K562 (cell line): ENCODE results near the gene MTHFR. TPM values are rescaled to one million over a fixed set of nuclear protein-coding genes. Genes with fewer than 3 reads are reported as not detected.

Source experiments
- CBX3 ChIP-seq, 2 experiments: IDR thresholded peaks; 1 replicate in 1 of 2; 2 replicates in 1 of 2; pipeline ENCODE4 v1.6.1; 2012; ENCODE audit warnings: inconsistent platforms in 2 of 2, low read length in 2 of 2, borderline replicate concordance in 1 of 2, control low read depth in 1 of 2
- E2F6 ChIP-seq, 2 experiments: IDR thresholded peaks; 2 replicates each; pipeline ENCODE4 v1.6.1; 2011; ENCODE audit warnings: borderline replicate concordance in 1 of 2, control low read depth in 1 of 2, low read depth in 1 of 2, low read length in 1 of 2, mild to moderate bottlenecking in 1 of 2, mixed read lengths in 1 of 2, moderate library complexity in 1 of 2; ENCODE audit not compliant: insufficient read depth in 1 of 2, insufficient read length in 1 of 2, poor library complexity in 1 of 2, severe bottlenecking in 1 of 2; ENCODE audit errors: extremely low read depth in 1 of 2
- EHMT2 ChIP-seq: fragments of 450-650 bp; IDR thresholded peaks from 2 replicates; pipeline ENCODE4 v1.6.1; 2018; ENCODE audit warnings: antibody characterized with exemption
- GATA2 ChIP-seq: sonication (generic); formaldehyde crosslinking; IDR thresholded peaks from 2 replicates; pipeline ENCODE4 v1.4.0; 2020; ENCODE audit warnings: mild to moderate bottlenecking, missing genetic modification reagents
- GATAD2B ChIP-seq: fragments of 450-650 bp; IDR thresholded peaks from 2 replicates; pipeline ENCODE4 v1.6.1; 2017; ENCODE audit warnings: mild to moderate bottlenecking, borderline replicate concordance
- HBP1 ChIP-seq: fragments of 450-650 bp; formaldehyde crosslinking; IDR thresholded peaks from 2 replicates; pipeline ENCODE4 v1.4.0; 2022; ENCODE audit warnings: missing genetic modification characterization
- HNRNPL ChIP-seq: fragments of 200-400 bp; formaldehyde crosslinking; IDR thresholded peaks from 2 replicates; pipeline ENCODE4 v1.6.1; 2017; ENCODE audit warnings: low read depth, mild to moderate bottlenecking, low read length
- HOXB6 ChIP-seq: fragments of 250-450 bp; sonication (Bioruptor Pico); IDR thresholded peaks from 2 replicates; pipeline ENCODE4 v1.5.1; 2022; ENCODE audit warnings: mild to moderate bottlenecking, borderline replicate concordance
- KDM1A ChIP-seq, 2 experiments: fragments of 450-650 bp; IDR thresholded peaks; 2 replicates each; pipeline ENCODE4 v1.6.1; 2016; ENCODE audit warnings: mild to moderate bottlenecking in 2 of 2
- PRMT5 ChIP-seq: sonication (generic); formaldehyde crosslinking; IDR thresholded peaks from 2 replicates; pipeline ENCODE4 v1.5.0; 2020; ENCODE audit warnings: missing genetic modification reagents
- SETDB1 ChIP-seq: IDR thresholded peaks from one replicate; pipeline ENCODE4 v1.6.1; 2012; ENCODE audit warnings: low read length, control low read depth, inconsistent platforms
- SUPT5H ChIP-seq: fragments of 450-650 bp; IDR thresholded peaks from 2 replicates; pipeline ENCODE4 v1.6.1; 2016
- TEAD4 ChIP-seq, 2 experiments: sonication (generic) in 1 of 2; formaldehyde crosslinking in 1 of 2; IDR thresholded peaks; 2 replicates each; pipeline versions ENCODE4 v1.6.1 to v1.8.0; 2012 to 2022; ENCODE audit warnings: borderline replicate concordance in 1 of 2, inconsistent platforms in 1 of 2, low read length in 1 of 2, mild to moderate bottlenecking in 1 of 2, missing genetic modification reagents in 1 of 2
- USF2 ChIP-seq: sonication (generic); formaldehyde crosslinking; IDR thresholded peaks from 2 replicates; pipeline ENCODE4 v1.5.0; 2020; ENCODE audit warnings: missing genetic modification reagents
- ZNF561 ChIP-seq: fragments of 450-650 bp; formaldehyde crosslinking; conservative IDR thresholded peaks from 2 replicates; pipeline ENCODE4 v1.4.0; 2020; ENCODE audit warnings: mild to moderate bottlenecking, moderate library complexity
- ZNF695 ChIP-seq: fragments of 450-650 bp; formaldehyde crosslinking; IDR thresholded peaks from 2 replicates; pipeline ENCODE4 v1.4.0; 2020; ENCODE audit warnings: mild to moderate bottlenecking, moderate library complexity
- polyA plus RNA-seq, 8 experiments: library from polyadenylated mRNA; depleted of rRNA in 4 of 8; stranded (reverse) in 5 of 8; unstranded in 3 of 8; fragments of >200 nt; fragmentation: Nextera tagmentation in 2 of 8; fragmentation: Illumina TruSeq in 1 of 8; extraction: Ambion mirVana in 2 of 8; extraction: Trizol in 1 of 8; gene quantifications; 2 replicates each; pipeline versions ENCODE4 v1.2.1 to v1.2.3, GENCODE V29; 2011 to 2014; ENCODE audit warnings: inconsistent platforms in 1 of 8, missing spikeins in 1 of 8
- total RNA-seq, 7 experiments: library from RNA; depleted of rRNA in 6 of 7; stranded (reverse); fragments of >200 nt in 6 of 7; fragmentation: Illumina TruSeq in 2 of 7; extraction: Trizol in 2 of 7; gene quantifications; 2 replicates each; pipeline versions ENCODE4 v1.2.1 to v1.2.3, GENCODE V29; 2011 to 2021; ENCODE audit warnings: low replicate concordance in 1 of 7
- TF ChIP-seq, protein P1 (sequence below): fragments of 250-450 bp; sonication (Bioruptor Pico); IDR thresholded peaks from 2 replicates; pipeline ENCODE4 v1.8.0; 2022; ENCODE audit warnings: inconsistent platforms, mild to moderate bottlenecking, moderate library complexity, borderline replicate concordance
- TF ChIP-seq, protein P2 (sequence below): fragments of 450-650 bp; IDR thresholded peaks from 2 replicates; pipeline ENCODE4 v1.6.1; 2016; ENCODE audit warnings: low read depth, mild to moderate bottlenecking, moderate library complexity

MTHFR gene
- total and polyA plus RNA-seq, 9 of the 15 experiments (the other 6 are each of a cell fraction or from before 2014, with no cell fraction given): 5.0 to 104 (median 62.6) TPM

DNA sequence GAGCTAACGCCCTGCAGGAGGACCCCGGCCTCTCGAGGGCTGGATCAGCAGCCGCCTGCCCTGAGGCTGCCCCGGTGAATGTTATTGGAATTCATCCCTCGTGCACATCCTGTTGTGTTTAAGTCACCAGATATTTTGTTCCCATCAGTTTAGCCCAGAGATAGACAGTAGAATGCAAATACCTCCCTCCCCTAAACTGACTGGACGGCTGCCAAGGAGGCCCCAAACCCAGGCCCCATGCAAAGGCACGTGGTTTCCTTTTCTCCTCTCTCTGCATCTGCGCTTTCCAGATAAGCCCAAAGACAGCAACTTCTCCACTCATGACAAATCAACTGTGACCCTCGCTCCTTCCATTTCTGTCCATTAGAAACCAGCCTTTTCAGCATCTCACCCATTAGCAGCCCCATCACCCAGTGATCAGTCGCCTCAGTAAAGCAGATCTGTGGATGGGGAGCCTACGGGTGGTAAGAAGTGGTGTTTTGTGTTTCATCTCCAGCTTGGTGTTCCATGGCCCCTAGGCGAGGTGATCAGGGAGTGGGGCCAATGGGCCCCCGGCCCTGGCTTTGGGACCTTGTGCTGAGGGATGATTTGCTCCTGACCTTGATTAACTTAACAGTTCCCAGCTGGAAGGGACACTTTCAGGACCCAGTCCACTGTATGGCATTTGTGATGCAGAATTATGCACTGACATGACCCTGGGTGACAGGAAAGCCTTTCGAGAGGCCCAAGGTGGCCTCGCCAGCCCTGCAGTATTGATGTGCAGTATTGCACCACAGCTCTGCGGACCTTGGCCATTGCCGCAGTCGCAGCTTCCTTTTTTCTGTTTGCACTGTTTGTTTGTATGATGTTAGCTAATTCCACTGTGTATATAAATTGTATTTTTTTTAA, 36.6 kb upstream of the MTHFR start (continued):
- TF ChIP-seq E2F6 (IDR thresholded peaks at IDR 0.05; ENCODE audit: borderline replicate concordance in 1 of 2, extremely low read depth in 1 of 2, insufficient read depth in 1 of 2, insufficient read length in 1 of 2, low read depth in 1 of 2, low read length in 1 of 2, poor library complexity in 1 of 2, severe bottlenecking in 1 of 2) (peak; percentile 67 to 78), ZNF561 (no peak), HOXB6 (CRISPR knock-in tag) (no peak), GATAD2B (no peak), TEAD4 (IDR thresholded peaks at IDR 0.05; ENCODE audit: low read length) (peak; percentile 93), TEAD4 (CRISPR knock-in tag; IDR thresholded peaks at IDR 0.05; ENCODE audit: borderline replicate concordance) (no peak), CBX3 (IDR thresholded peaks at IDR 0.05; ENCODE audit: borderline replicate concordance in 1 of 2, low read length in 2 of 2) (peak in 1 of 2 experiments; percentile 80; a peak in 1 of 3 replicates), SETDB1 (peak; percentile 83), KDM1A (IDR thresholded peaks at IDR 0.05) (peak; percentile 85 to 91; a peak in 3 of 4 replicates), HNRNPL (no peak), PRMT5 (no peak), EHMT2 (peak; percentile 97), ZNF695 (CRISPR knock-in tag) (no peak), GATA2 (CRISPR knock-in tag) (peak; percentile 92), HBP1 (CRISPR knock-in tag) (peak; percentile 60; the same call in 1 of the 2 replicates), SUPT5H (no peak), USF2 (CRISPR knock-in tag) (peak; percentile 89)
- TF ChIP-seq, protein P1, sequence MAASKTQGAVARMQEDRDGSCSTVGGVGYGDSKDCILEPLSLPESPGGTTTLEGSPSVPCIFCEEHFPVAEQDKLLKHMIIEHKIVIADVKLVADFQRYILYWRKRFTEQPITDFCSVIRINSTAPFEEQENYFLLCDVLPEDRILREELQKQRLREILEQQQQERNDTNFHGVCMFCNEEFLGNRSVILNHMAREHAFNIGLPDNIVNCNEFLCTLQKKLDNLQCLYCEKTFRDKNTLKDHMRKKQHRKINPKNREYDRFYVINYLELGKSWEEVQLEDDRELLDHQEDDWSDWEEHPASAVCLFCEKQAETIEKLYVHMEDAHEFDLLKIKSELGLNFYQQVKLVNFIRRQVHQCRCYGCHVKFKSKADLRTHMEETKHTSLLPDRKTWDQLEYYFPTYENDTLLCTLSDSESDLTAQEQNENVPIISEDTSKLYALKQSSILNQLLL (CRISPR knock-in tag): no peak
- TF ChIP-seq, protein P2, sequence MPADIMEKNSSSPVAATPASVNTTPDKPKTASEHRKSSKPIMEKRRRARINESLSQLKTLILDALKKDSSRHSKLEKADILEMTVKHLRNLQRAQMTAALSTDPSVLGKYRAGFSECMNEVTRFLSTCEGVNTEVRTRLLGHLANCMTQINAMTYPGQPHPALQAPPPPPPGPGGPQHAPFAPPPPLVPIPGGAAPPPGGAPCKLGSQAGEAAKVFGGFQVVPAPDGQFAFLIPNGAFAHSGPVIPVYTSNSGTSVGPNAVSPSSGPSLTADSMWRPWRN: peak; percentile 68; the same call in 1 of the 2 replicates
